LNCAP (cell line): ENCODE data around the gene BIN2.

Experiments used
- TF ChIP-seq, protein P1 (sequence below): fragments of 450-650 bp; IDR thresholded peaks from 2 replicates; pipeline ENCODE4 v1.5.1; 2017; ENCODE audit warnings: mild to moderate bottlenecking

BIN2 gene

GRCh38 chr12:51238037-51238509 lies 85.9 kb downstream of the BIN2 start:
- TF ChIP-seq, protein P1, sequence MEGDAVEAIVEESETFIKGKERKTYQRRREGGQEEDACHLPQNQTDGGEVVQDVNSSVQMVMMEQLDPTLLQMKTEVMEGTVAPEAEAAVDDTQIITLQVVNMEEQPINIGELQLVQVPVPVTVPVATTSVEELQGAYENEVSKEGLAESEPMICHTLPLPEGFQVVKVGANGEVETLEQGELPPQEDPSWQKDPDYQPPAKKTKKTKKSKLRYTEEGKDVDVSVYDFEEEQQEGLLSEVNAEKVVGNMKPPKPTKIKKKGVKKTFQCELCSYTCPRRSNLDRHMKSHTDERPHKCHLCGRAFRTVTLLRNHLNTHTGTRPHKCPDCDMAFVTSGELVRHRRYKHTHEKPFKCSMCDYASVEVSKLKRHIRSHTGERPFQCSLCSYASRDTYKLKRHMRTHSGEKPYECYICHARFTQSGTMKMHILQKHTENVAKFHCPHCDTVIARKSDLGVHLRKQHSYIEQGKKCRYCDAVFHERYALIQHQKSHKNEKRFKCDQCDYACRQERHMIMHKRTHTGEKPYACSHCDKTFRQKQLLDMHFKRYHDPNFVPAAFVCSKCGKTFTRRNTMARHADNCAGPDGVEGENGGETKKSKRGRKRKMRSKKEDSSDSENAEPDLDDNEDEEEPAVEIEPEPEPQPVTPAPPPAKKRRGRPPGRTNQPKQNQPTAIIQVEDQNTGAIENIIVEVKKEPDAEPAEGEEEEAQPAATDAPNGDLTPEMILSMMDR = no peak

GRCh38 chr12:51234530-51234929 lies 89.4 kb downstream of the BIN2 start:
- TF ChIP-seq, protein P1 = no peak

DNA sequence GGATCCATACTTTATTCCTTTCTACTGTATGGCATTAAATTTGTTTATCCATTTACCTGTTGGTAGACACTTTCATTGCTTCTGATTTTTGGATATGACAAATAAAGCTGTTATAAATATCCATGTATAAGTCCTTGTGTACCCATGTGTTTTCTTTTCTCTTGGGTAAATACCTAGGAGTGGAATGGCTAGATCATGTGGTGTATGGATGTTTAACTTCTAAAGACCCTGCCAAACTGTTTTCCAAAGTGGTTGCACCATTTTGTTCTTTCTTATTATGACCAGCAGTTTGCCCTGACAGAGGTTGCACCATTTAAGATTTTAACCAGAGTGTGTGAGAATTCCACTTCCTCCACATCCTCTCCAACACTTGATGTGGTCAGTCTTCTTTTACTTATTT lies 91.3 kb downstream of the BIN2 start:
- TF ChIP-seq, protein P1 = no peak
